K562 (cell line): ENCODE results near the gene LIFR. TPM values are rescaled to one million over a fixed set of nuclear protein-coding genes. Genes with fewer than 3 reads are reported as not detected.

ENCODE experiments used
- ATAC-seq: fragments of 200-7000 bp; cut with Tn5 transposase; 3 replicates; pipeline ENCODE4 v1.9.1; 2020; ENCODE audit warnings: moderate library complexity
- BruUV-seq: library from RNA; stranded (reverse); fragments of 400-500 nt; replicated peaks from 2 replicates; lab custom pipeline; 2021; lab: Mats Ljungman, UMichigan
- CTCF ChIA-PET: fragments of 300-600 bp; formaldehyde crosslinking; extraction: SDS; loops from one replicate; lab custom pipeline; 2021; ENCODE audit warnings: low intra/inter-chr PET ratio; lab: Yijun Ruan, JAX
- POLR2A ChIA-PET: fragments of 300-600, 350-650 bp; sonication (Branson Sonifier 250); formaldehyde crosslinking; extraction: SDS; loops from one replicate; lab custom pipeline; 2021; ENCODE audit warnings: antibody characterized with exemption, inconsistent platforms; lab: Yijun Ruan, JAX
- DNase-seq, 4 experiments: peaks; one replicate each; pipeline versions ENCODE4 v3.0.0 to v3.0.0-alpha.2; 2011 to 2018; ENCODE audit warnings: low spot score in 3 of 4, mixed read lengths in 3 of 4; ENCODE audit errors: extremely low read depth in 1 of 4
- FAIRE-seq: peaks from 2 replicates; lab custom pipeline; 2011; peaks lifted over from hg19 to GRCh38; lab: Jason Lieb, UNC
- H2AFZ ChIP-seq: 2 replicates; pipeline ENCODE4 v1.6.0; 2011; ENCODE audit warnings: low read depth, low read length, control low read depth, inconsistent platforms
- H3K27ac ChIP-seq: fragments of 200-600 bp; 3 replicates; pipeline ENCODE4 v1.8.0; 2011; ENCODE audit warnings: low read depth, mild to moderate bottlenecking, control low read depth, inconsistent platforms, low read length, moderate library complexity, mixed read lengths; ENCODE audit errors: extremely low read depth
- H3K27me3 ChIP-seq, 2 experiments: fragments of 300-600 bp in 1 of 2; 2 replicates in 1 of 2; 3 replicates in 1 of 2; pipeline versions ENCODE4 v1.6.0 to v1.8.0; 2011; ENCODE audit warnings: inconsistent platforms in 2 of 2, low read length in 2 of 2, mild to moderate bottlenecking in 1 of 2, mixed read lengths in 1 of 2, moderate library complexity in 1 of 2; ENCODE audit not compliant: control insufficient read depth in 2 of 2, insufficient read depth in 2 of 2
- H3K36me3 ChIP-seq: fragments of 300-600 bp; 3 replicates; pipeline ENCODE4 v1.8.0; 2011; ENCODE audit warnings: mild to moderate bottlenecking, low read length, inconsistent platforms; ENCODE audit not compliant: control insufficient read depth, insufficient read depth
- H3K4me1 ChIP-seq, 2 experiments: fragments of 200-600 bp in 1 of 2; replicated peaks in 1 of 2; 2 replicates in 1 of 2; 3 replicates in 1 of 2; pipeline versions ENCODE4 v1.5.1 to v1.8.0; 2011; ENCODE audit warnings: inconsistent platforms in 2 of 2, low read length in 2 of 2, mild to moderate bottlenecking in 1 of 2, mixed read lengths in 1 of 2, moderate library complexity in 1 of 2; ENCODE audit not compliant: control insufficient read depth in 2 of 2, insufficient read depth in 2 of 2
- H3K4me2 ChIP-seq: 2 replicates; pipeline ENCODE4 v1.6.1; 2011; ENCODE audit warnings: low read length, control low read depth, inconsistent platforms, mixed read lengths; ENCODE audit not compliant: insufficient read depth
- H3K4me3 ChIP-seq: fragments of 200-600 bp; sonication (generic), shearing (Covaris generic); 2 replicates; pipeline ENCODE4 v1.5.1; 2016; ENCODE audit warnings: control low read depth, inconsistent platforms
- H3K79me2 ChIP-seq: fragments of 200-600 bp; 3 replicates; pipeline ENCODE4 v1.8.0; 2011; ENCODE audit warnings: low read length, inconsistent platforms; ENCODE audit not compliant: control insufficient read depth, insufficient read depth
- H3K9ac ChIP-seq, 2 experiments: 2 replicates each; pipeline versions ENCODE4 v1.6.0 to v1.6.1; 2011; ENCODE audit warnings: low read depth in 2 of 2, low read length in 2 of 2, control low read depth in 1 of 2, inconsistent platforms in 1 of 2, mild to moderate bottlenecking in 1 of 2, mixed read lengths in 1 of 2; ENCODE audit not compliant: insufficient read depth in 1 of 2
- H3K9me1 ChIP-seq: one replicate; pipeline ENCODE4 v1.6.0; 2011; ENCODE audit warnings: inconsistent platforms, mild to moderate bottlenecking, low read length, moderate library complexity; ENCODE audit not compliant: control insufficient read depth, insufficient read depth
- H3K9me3 ChIP-seq: replicated peaks from 2 replicates; pipeline ENCODE4 v1.5.1; 2011; ENCODE audit warnings: low read depth, low read length, inconsistent platforms; ENCODE audit not compliant: control insufficient read depth, insufficient read depth
- H4K20me1 ChIP-seq: replicated peaks from 2 replicates; pipeline ENCODE4 v1.6.1; 2011; ENCODE audit warnings: low read length, inconsistent platforms, mixed read lengths; ENCODE audit not compliant: control insufficient read depth, insufficient read depth
- AFF4 ChIP-seq: sonication (generic); formaldehyde crosslinking; IDR thresholded peaks from 2 replicates; pipeline ENCODE4 v1.8.0; 2023; ENCODE audit warnings: mild to moderate bottlenecking, missing genetic modification reagents
- ATF6 ChIP-seq: sonication (generic); formaldehyde crosslinking; IDR thresholded peaks from 2 replicates; pipeline ENCODE4 v1.4.0; 2020; ENCODE audit warnings: mild to moderate bottlenecking, missing genetic modification reagents
- CHD4 ChIP-seq: fragments of 200-600 bp; sonication (generic); IDR thresholded peaks from 3 replicates; pipeline ENCODE4 v1.6.1; 2012; ENCODE audit warnings: low read depth, mild to moderate bottlenecking, mixed read lengths, low read length, inconsistent platforms; ENCODE audit not compliant: insufficient read depth, insufficient replicate concordance, poor library complexity, severe bottlenecking
- CTBP1 ChIP-seq: fragments of 450-650 bp; IDR thresholded peaks from 2 replicates; pipeline ENCODE4 v1.6.1; 2016; ENCODE audit warnings: borderline replicate concordance
- GATAD2A ChIP-seq: fragments of 450-650 bp; IDR thresholded peaks from 2 replicates; pipeline ENCODE4 v1.6.1; 2017
- HDAC2 ChIP-seq: fragments of 450-650 bp; IDR thresholded peaks from 2 replicates; pipeline ENCODE4 v1.6.1; 2016; ENCODE audit warnings: mild to moderate bottlenecking
- NFE2 ChIP-seq: IDR thresholded peaks from 2 replicates; pipeline ENCODE4 v1.6.1; 2014; ENCODE audit warnings: antibody characterized with exemption, low read depth
- NONO ChIP-seq, 2 experiments: fragments of 200-400 bp in 1 of 2; fragments of 450-650 bp in 1 of 2; formaldehyde crosslinking in 1 of 2; IDR thresholded peaks; 2 replicates each; pipeline ENCODE4 v1.6.1; 2017; ENCODE audit warnings: low read depth in 2 of 2, mild to moderate bottlenecking in 2 of 2, moderate library complexity in 2 of 2, low read length in 1 of 2
- PCBP2 ChIP-seq: fragments of 200-400 bp; formaldehyde crosslinking; IDR thresholded peaks from 2 replicates; pipeline ENCODE4 v1.6.1; 2018; ENCODE audit warnings: low read length, low read depth, mild to moderate bottlenecking, moderate library complexity; ENCODE audit not compliant: poor library complexity, severe bottlenecking
- PHB2 ChIP-seq: fragments of 450-650 bp; IDR thresholded peaks from 2 replicates; pipeline ENCODE4 v1.6.1; 2017; ENCODE audit warnings: low read depth
- PHF21A ChIP-seq: fragments of 450-650 bp; IDR thresholded peaks from 2 replicates; pipeline ENCODE4 v1.6.1; 2017; ENCODE audit warnings: low read depth, borderline replicate concordance
- SMAD3 ChIP-seq: fragments of 450-650 bp; formaldehyde crosslinking; conservative IDR thresholded peaks from 2 replicates; pipeline ENCODE4 v1.4.0; 2020; ENCODE audit warnings: mild to moderate bottlenecking
- XRCC4 ChIP-seq: IDR thresholded peaks from one replicate; pipeline ENCODE4 v1.6.1; 2011; ENCODE audit not compliant: insufficient read depth, insufficient read length; ENCODE audit errors: extremely low read depth
- ZBTB7A ChIP-seq: IDR thresholded peaks from 2 replicates; pipeline ENCODE4 v1.6.1; 2011; ENCODE audit warnings: low read depth, mild to moderate bottlenecking, low read length, moderate library complexity, borderline replicate concordance; ENCODE audit not compliant: control insufficient read depth
- ZFX ChIP-seq: sonication (generic); formaldehyde crosslinking; IDR thresholded peaks from 2 replicates; pipeline ENCODE4 v1.8.0; 2022; ENCODE audit warnings: mild to moderate bottlenecking, missing genetic modification reagents, moderate library complexity
- ZNF512 ChIP-seq: IDR thresholded peaks from 2 replicates; pipeline ENCODE4 v1.6.1; 2016; ENCODE audit warnings: missing genetic modification characterization, missing compliant biosample characterization
- WGBS: fragments of 100-300 bp; shearing (Covaris generic); methylation state at CpG from one replicate; pipeline ENCODE4 v1.1.6; 2016; ENCODE audit warnings: low coverage, mixed read lengths; ENCODE audit not compliant: insufficient coverage; ENCODE audit errors: missing lambda C conversion rate; 5-methylcytosine and 5-hydroxymethylcytosine counted together
- in situ Hi-C: fragments of 300-500 bp; cut with MboI; formaldehyde crosslinking; loops from 4 replicates; pipeline ENCODE4 v1.15.0; 2018; ENCODE audit warnings: inconsistent platforms, mixed read lengths
- intact Hi-C: fragments of 100-400 bp; cut with micrococcal nuclease; formaldehyde crosslinking; loops from 2 replicates; pipeline ENCODE4 v1.14.2; 2022
- polyA plus RNA-seq, 8 experiments: library from polyadenylated mRNA; depleted of rRNA in 4 of 8; stranded (reverse) in 5 of 8; unstranded in 3 of 8; fragments of >200 nt; fragmentation: Nextera tagmentation in 2 of 8; fragmentation: Illumina TruSeq in 1 of 8; extraction: Ambion mirVana in 2 of 8; extraction: Trizol in 1 of 8; gene quantifications; 2 replicates each; pipeline versions ENCODE4 v1.2.1 to v1.2.3, GENCODE V29; 2011 to 2014; ENCODE audit warnings: inconsistent platforms in 1 of 8, missing spikeins in 1 of 8
- total RNA-seq, 7 experiments: library from RNA; depleted of rRNA in 6 of 7; stranded (reverse); fragments of >200 nt in 6 of 7; fragmentation: Illumina TruSeq in 2 of 7; extraction: Trizol in 2 of 7; gene quantifications; 2 replicates each; pipeline versions ENCODE4 v1.2.1 to v1.2.3, GENCODE V29; 2011 to 2021; ENCODE audit warnings: low replicate concordance in 1 of 7

The LIFR gene
- total and polyA plus RNA-seq, 9 of the 15 experiments (the other 6 are each of a cell fraction or from before 2014, with no cell fraction given), result 0.43 to 5.7 (median 3.3) TPM

GRCh38 chr5:38452201-38452600 is 104.2 kb downstream of the LIFR start:
- Histone ChIP-seq H3K4me3 (no peak overlapping the region), H2AFZ (no peak overlapping the region), H4K20me1 (no peaks in the 10 kb centered on the region), H3K4me1 (no peaks in the 10 kb centered on the region), H3K27ac (no peak overlapping the region), H3K9me3 (no peaks in the 10 kb centered on the region), H3K79me2 (no peaks in the 10 kb centered on the region), H3K36me3 (no peaks in the 10 kb centered on the region), H3K9me1 (no peaks in the 10 kb centered on the region), H3K9ac (no peak overlapping the region), H3K4me2 (no peak overlapping the region), H3K27me3 (peaks cover 23 to 63% of the 10 kb centered on the region in 2 experiments)
- POLR2A ChIA-PET, result interaction anchor here (0.7 to 1.1 kb wide), 2 partner anchors 12 to 186 kb away, joined by 3 to 4 read pairs; no protein-coding TSS in a partner anchor
- FAIRE-seq (no peak), ATAC-seq (no peak), DNase-seq (no peak)
- in situ Hi-C loops, result no loop called here
- CTCF ChIA-PET, result no interaction called here
- 9% methylated on average over 4 of the region's 4 CpGs for WGBS
- BruUV-seq, result no TSS peak
- intact Hi-C loops, result no loop called here
- TF ChIP-seq ATF6 (no peak), ZBTB7A (no peak), ZFX (CRISPR knock-in tag) (no peak), ZNF512 (tag) (no peak), NFE2 (no peak), CTBP1 (no peak), NONO (IDR thresholded peaks at IDR 0.05; ENCODE audit: low read depth in 2 of 2, low read length in 1 of 2) (no peak), CHD4 (no peak), HDAC2 (no peak), AFF4 (CRISPR knock-in tag) (no peak), PHB2 (no peak), PHF21A (no peak), PCBP2 (no peak), SMAD3 (CRISPR knock-in tag) (no peak), XRCC4 (no peak), GATAD2A (no peak)
